ENCODE results near the gene AOPEP. TPM values are rescaled to one million over a fixed set of nuclear protein-coding genes. Genes with fewer than 3 reads are reported as not detected.

AOPEP gene
- total RNA-seq, 1 experiment from 2014 or later: 36.4 TPM

- intact Hi-C loops (cut with micrococcal nuclease; ENCODE audit: unreplicated experiment): no loop called here
- DNase-seq (ENCODE audit: low read depth, low spot score): no peak
- POLR2A ChIA-PET: no interaction called here
- no peak for ATAC-seq
- in situ Hi-C loops (cut with HindIII; ENCODE audit: low pct_unique_long_range_greater_than_20kb, low sequenced_read_pairs): no loop called here
- CTCF ChIA-PET: no interaction called here
- H3K27me3 ChIP-seq (ENCODE audit: control insufficient read depth, insufficient read depth, low read length): no peaks in the 10 kb centered on the region
- no peaks in the 10 kb centered on the region for H3K9me3 ChIP-seq (ENCODE audit: control insufficient read depth, insufficient read depth, low read depth, low read length)
- TF ChIP-seq CTCF (IDR thresholded peaks at IDR 0.05): no peak
- TF ChIP-seq SIN3A (IDR thresholded peaks at IDR 0.05; ENCODE audit: borderline replicate concordance, insufficient read depth, low read depth, low read length): no peak
- no peak for TF ChIP-seq TCF7L2 (IDR thresholded peaks at IDR 0.05; ENCODE audit: low read depth, low read length)
- H3K4me1 ChIP-seq (ENCODE audit: control insufficient read depth, insufficient read depth, low read length): peaks cover 5% of the 10 kb centered on the region
- H3K4me3 ChIP-seq (ENCODE audit: low read depth in 2 of 2, low read length in 2 of 2): no peak overlapping the region
- no peaks in the 10 kb centered on the region for H3K36me3 ChIP-seq (ENCODE audit: control insufficient read depth, insufficient read depth, low read length)
- peak overlapping the region; percentile 31; the same call in 1 of the 2 replicates for H3K27ac ChIP-seq (ENCODE audit: low read length)
- BruUV-seq (replicated peaks): no TSS peak
Observed at GRCh38 chr9:94995048-94995693, 268.7 kb downstream of the AOPEP start.

- BruUV-seq (replicated peaks): no TSS peak
- intact Hi-C loops (cut with micrococcal nuclease; ENCODE audit: unreplicated experiment): no loop called here
- Histone ChIP-seq H3K4me3 (ENCODE audit: low read depth in 2 of 2, low read length in 2 of 2) (no peak overlapping the region), H3K27me3 (ENCODE audit: control insufficient read depth, insufficient read depth, low read length) (no peaks in the 10 kb centered on the region), H3K9me3 (ENCODE audit: control insufficient read depth, insufficient read depth, low read depth, low read length) (no peaks in the 10 kb centered on the region), H3K27ac (ENCODE audit: low read length) (no peak overlapping the region), H3K4me1 (ENCODE audit: control insufficient read depth, insufficient read depth, low read length) (peaks cover 5% of the 10 kb centered on the region), H3K36me3 (ENCODE audit: control insufficient read depth, insufficient read depth, low read length) (no peaks in the 10 kb centered on the region)
- in situ Hi-C loops (cut with HindIII; ENCODE audit: low pct_unique_long_range_greater_than_20kb, low sequenced_read_pairs): no loop called here
- ATAC-seq (no peak), DNase-seq (ENCODE audit: low read depth, low spot score) (no peak)
- TF ChIP-seq CTCF (IDR thresholded peaks at IDR 0.05): no peak
- TF ChIP-seq TCF7L2 (IDR thresholded peaks at IDR 0.05; ENCODE audit: low read depth, low read length): no peak
- TF ChIP-seq POLR2AphosphoS5 (IDR thresholded peaks at IDR 0.05; ENCODE audit: low read depth, low read length): no peak
- TF ChIP-seq SIN3A (IDR thresholded peaks at IDR 0.05; ENCODE audit: borderline replicate concordance, insufficient read depth, low read depth, low read length): no peak
- TF ChIP-seq REST (IDR thresholded peaks at IDR 0.05; ENCODE audit: insufficient read depth in 1 of 2, low read depth in 2 of 2, low read length in 1 of 2): no peak
- POLR2A ChIA-PET: no interaction called here
- CTCF ChIA-PET: no interaction called here
Observed at GRCh38 chr9:94996641-94997040, 270.1 kb downstream of the AOPEP start.

All from Panc1 (cell line).